ENCODE results near the gene FGF5. TPM values are rescaled to one million over a fixed set of nuclear protein-coding genes. Genes with fewer than 3 reads are reported as not detected.

The FGF5 gene
- total RNA-seq, 4 donors from 2014 or later = 0.15 TPM; not detected in 3

GRCh38 chr4:80233390-80233789, 33.1 kb upstream of the FGF5 start:
- no peak for TF ChIP-seq POLR2A (IDR thresholded peaks at IDR 0.05)
- no peak for TF ChIP-seq CTCF (IDR thresholded peaks at IDR 0.05)
- no peak overlapping the region for H3K27ac ChIP-seq
- no peak overlapping the region for H3K4me3 ChIP-seq
- H3K36me3 ChIP-seq = no peaks in the 10 kb centered on the region
- no peaks in the 10 kb centered on the region for H3K4me1 ChIP-seq
- intact Hi-C loops (cut with DNase I; ENCODE audit: low total_unique reads) = no loop called here
- DNase-seq = no peak
- no peaks in the 10 kb centered on the region for H3K27me3 ChIP-seq
- H3K9me3 ChIP-seq = no peaks in the 10 kb centered on the region

GRCh38 chr4:80235451-80235850, 31.0 kb upstream of the FGF5 start:
- intact Hi-C loops (cut with DNase I; ENCODE audit: low total_unique reads) = no loop called here
- no peak overlapping the region for H3K27ac ChIP-seq
- TF ChIP-seq POLR2A (IDR thresholded peaks at IDR 0.05) (no peak), CTCF (IDR thresholded peaks at IDR 0.05) (no peak)

GRCh38 chr4:80237992-80238391, 28.5 kb upstream of the FGF5 start:
- H3K4me3 ChIP-seq = no peak overlapping the region
- no peaks in the 10 kb centered on the region for H3K36me3 ChIP-seq
- no peak for DNase-seq
- no peaks in the 10 kb centered on the region for H3K27me3 ChIP-seq
- H3K4me1 ChIP-seq = no peaks in the 10 kb centered on the region
- H3K27ac ChIP-seq = no peak overlapping the region
- H3K9me3 ChIP-seq = no peaks in the 10 kb centered on the region
- TF ChIP-seq POLR2A (IDR thresholded peaks at IDR 0.05) (no peak), CTCF (IDR thresholded peaks at IDR 0.05) (no peak)
- intact Hi-C loops (cut with DNase I; ENCODE audit: low total_unique reads) = no loop called here

More at GRCh38 chr4:80235451-80235850, 31.0 kb upstream of the FGF5 start:
- no peaks in the 10 kb centered on the region for H3K27me3 ChIP-seq
- no peaks in the 10 kb centered on the region for H3K9me3 ChIP-seq
- no peaks in the 10 kb centered on the region for H3K4me1 ChIP-seq
- DNase-seq = no peak
- H3K4me3 ChIP-seq = no peak overlapping the region
- H3K36me3 ChIP-seq = no peaks in the 10 kb centered on the region

- Histone ChIP-seq H3K27ac (no peak overlapping the region), H3K4me3 (no peak overlapping the region), H3K36me3 (no peaks in the 10 kb centered on the region), H3K27me3 (no peaks in the 10 kb centered on the region), H3K9me3 (no peaks in the 10 kb centered on the region), H3K4me1 (no peaks in the 10 kb centered on the region)
- intact Hi-C loops (cut with DNase I; ENCODE audit: low total_unique reads) = no loop called here
- DNase-seq = no peak
- TF ChIP-seq CTCF (IDR thresholded peaks at IDR 0.05) (no peak), POLR2A (IDR thresholded peaks at IDR 0.05) (no peak)
These were observed 26.8 kb upstream of the FGF5 start for GRCh38 chr4:80239480-80240150.

- H3K9me3 ChIP-seq = no peaks in the 10 kb centered on the region
- no peak for DNase-seq
- no peaks in the 10 kb centered on the region for H3K4me1 ChIP-seq
- no peak overlapping the region for H3K27ac ChIP-seq
- H3K36me3 ChIP-seq = no peaks in the 10 kb centered on the region
- TF ChIP-seq CTCF (IDR thresholded peaks at IDR 0.05) (no peak), POLR2A (IDR thresholded peaks at IDR 0.05) (no peak)
- no peaks in the 10 kb centered on the region for H3K27me3 ChIP-seq
- H3K4me3 ChIP-seq = no peak overlapping the region
- intact Hi-C loops (cut with DNase I; ENCODE audit: low total_unique reads) = no loop called here
These were observed 25.5 kb upstream of the FGF5 start for GRCh38 chr4:80240976-80241375.
